Retina (tissue), 1 donor: ENCODE data around the gene NTSR2.

Experiments used
- DNase-seq: peaks from one replicate; pipeline ENCODE4 v3.0.0-alpha.2; 2016

Gene NTSR2

DNA sequence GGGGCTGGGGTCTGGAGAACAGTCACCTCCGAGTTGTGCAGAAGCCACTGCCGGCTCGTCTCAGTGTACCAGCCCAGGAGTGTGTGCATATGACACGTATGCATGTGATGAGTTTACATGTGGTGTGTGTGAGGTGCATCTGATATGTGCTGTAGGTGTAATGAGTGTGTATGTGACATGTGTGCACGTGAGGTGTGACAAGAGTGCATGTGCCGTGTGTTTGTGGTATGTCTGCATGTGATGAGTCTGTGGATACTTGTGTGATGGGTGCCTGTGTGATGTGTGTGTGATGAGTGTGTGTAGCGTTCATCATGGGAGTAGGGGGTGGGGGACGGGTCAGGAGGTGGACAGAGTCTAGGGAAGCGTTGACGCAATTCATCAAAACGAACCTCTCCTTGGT lies 12.8 kb downstream of the NTSR2 start:
- DNase-seq, result no peak

DNA sequence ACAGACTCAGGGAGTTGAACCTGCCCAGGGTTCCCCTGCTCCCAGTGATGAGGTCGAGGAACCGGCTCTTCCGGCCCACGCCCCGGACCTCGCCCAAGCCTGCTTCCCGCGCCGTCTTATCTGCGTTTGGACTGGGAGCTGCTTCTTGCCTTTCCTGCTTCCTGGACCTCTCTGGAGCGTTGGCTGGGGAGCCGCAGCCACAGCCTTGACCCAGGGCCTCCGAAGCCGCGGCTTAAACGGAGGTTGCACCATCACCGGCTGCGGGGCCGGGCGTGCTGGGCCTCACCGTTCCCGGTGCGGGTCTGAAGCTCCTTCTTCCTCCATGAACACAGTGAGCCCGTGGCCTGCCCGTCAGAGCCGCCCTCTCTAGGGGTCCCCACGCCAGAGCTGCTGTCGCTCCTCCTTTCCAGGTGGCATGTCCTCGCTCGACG lies 13.3 kb downstream of the NTSR2 start:
- no peak for DNase-seq

DNA sequence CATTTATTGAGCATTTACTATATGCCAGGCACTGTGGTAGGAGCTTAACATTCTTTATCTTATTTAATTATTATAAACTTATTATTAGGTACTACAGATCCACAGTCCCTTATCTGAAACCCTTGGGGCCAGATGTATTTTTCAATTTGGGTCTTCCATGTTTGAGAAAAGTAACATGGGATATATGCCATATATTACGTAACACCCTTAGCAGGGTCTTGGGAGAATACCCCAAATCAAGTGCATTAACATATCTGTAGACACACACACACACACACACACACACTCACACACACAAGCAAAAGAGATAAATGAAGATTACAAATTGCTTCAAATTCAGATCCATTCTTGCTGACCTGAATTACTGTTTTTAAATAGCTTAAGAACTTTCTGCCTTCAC lies 13.7 kb downstream of the NTSR2 start:
- DNase-seq, result no peak

DNA sequence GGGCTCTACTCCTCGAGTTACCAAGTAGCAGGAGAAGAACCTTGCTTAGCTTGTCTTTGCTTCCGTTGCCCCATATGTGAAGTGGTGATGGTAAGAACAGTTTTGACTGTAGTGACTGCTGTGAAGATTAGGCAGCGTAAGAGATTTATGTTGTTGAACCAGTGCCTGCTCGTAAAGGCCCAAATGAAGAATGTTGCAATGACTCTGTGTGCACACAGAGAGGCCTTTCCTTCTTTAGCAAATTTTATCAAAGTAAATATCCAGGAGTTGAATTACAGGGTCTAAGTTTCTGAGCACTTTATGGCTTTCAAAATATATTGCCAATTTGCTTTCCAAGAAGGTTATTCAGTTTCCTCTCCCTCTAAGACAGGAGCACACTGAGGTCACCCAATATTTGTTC lies 14.5 kb downstream of the NTSR2 start:
- DNase-seq, result no peak

DNA sequence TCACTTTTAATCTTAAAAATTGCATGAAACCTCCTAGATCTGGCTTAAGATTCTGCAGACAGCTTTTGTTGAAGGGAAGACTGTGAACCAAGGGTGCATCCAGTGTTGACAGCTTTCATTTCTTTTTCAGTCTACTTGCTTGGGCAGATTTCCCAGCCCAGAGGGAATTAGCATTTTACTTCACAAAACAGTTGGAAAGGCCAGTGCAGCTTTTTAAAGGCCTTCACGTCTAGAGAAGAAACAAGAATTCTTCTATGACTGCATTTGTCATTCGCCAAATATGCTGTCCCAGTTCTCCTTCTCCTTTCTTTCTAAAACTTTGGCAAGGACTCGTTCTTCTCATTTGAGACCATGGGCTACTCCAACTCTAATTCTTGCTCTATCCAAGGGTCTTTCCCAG lies 17.4 kb downstream of the NTSR2 start:
- DNase-seq, result no peak

DNA sequence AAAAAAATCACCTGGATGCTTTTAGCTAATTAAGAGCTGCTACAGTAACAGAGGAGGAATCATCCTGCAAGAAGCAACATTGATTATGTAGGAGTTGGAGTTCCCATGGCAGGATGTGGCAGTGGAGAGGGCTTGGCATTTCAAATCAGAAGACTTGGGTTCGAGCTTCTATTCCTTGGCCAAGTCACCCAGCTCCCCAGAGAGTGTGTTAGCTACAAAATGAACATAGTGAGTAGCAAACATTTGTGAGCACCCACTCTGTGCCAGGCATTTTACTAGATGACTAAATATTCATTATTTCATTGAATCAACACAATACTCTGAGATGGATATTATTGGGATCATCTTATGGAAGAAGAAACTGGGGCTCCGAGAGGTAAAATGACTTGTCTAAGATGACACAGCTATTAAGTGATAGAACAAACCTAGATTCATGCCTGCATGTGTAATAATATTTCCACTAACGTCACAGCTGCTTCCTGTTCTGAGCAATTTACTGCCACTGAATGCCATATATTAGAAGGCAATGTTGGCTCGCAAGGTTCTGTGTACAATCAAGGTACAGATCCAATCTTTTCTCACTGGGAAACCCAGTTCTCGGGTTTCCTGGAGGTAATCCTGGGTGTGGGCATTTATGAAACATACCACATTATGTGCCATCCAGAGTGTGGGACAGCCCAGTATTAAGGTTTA lies 18.0 kb downstream of the NTSR2 start:
- no peak for DNase-seq

DNA sequence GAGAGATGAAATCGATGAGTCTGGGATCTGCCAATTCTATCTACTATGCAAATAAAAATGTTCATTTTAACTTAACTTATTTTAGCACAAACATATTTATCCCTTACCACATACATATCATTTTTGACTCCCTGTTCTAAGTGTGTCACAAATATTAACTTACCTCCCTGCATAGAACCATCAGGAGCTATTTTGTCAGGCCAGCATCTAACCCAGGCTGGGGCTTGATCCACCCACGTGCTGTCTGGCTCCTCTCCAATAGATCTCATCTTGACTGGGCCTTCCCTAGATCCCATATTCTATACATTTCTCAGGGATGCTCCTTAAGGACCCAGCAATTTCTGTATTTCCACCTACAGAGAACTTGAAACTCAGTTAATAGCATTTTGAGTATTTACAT lies 20.9 kb downstream of the NTSR2 start:
- DNase-seq, result no peak

DNA sequence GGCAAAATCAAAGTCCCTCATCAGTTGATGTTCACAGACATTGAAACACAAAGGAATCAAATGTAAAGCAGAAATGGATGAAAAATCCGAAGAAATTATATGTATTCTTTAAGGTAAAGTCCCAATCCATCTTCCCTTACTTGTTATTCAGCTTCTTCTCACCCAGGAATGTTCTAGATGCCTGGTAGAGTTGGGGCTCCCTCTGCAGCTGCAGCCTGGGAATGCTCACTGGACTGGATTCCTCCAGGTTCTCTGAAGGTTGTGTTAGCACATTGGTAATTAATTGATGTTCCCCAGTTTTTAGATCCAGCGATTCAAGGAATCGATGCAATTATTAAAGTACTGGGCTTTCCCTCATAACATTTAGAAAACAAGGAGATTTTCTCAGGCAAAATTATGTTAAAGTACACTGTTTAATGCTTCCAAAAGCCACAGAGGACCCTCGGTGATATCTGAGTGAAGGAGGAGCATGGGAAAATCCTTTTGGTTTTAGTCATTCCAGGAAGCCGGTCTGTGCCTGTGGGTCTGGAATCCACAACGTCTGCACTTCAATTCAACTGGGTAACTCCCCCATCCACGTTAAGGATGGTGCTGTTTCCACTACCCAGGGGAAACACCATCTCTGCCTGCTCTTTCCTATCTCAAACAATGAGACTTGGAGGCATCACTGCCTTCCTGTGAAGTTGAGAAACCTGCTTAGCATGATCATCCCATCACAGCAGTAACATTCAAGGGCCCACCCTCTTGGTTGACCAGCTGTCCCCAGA lies 22.0 kb downstream of the NTSR2 start:
- DNase-seq, result no peak

DNA sequence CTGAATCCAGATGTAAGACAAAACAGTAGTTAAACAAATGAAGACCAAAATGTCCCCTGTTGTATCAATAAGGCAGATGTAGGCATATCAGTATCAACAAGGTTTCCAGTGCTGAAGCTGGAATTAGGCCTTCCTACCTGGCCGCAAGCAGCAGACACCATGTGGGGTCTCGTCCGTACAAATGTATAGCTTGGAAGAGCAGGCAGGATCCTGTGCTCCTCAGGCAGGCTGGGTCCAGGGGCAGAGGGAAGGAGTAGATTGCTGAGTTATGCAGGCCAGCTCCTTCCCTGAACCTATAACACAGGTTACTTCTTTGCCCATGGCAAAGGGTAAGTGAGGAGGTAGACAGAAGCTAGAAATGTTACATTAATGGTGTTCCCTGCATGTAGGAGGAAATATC lies 23.5 kb downstream of the NTSR2 start:
- DNase-seq, result no peak

DNA sequence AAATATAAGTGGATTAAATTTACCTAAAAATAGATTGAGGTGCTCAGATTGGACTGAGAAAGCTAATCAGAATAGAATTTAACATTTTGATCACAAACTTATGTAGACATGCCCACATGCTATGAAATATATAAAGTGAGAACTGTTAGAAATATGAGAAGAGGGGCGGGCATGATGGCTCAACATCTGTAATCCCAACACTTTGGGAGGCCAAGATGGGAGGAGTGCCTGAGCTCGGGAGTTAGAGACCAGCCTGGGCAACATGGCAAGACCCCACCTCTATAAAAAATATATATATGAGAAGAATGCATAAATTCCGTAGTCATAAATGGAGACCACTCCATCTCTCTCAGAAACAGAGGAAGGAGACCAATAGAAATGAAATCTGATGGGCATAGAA lies 25.7 kb downstream of the NTSR2 start:
- no peak for DNase-seq

DNA sequence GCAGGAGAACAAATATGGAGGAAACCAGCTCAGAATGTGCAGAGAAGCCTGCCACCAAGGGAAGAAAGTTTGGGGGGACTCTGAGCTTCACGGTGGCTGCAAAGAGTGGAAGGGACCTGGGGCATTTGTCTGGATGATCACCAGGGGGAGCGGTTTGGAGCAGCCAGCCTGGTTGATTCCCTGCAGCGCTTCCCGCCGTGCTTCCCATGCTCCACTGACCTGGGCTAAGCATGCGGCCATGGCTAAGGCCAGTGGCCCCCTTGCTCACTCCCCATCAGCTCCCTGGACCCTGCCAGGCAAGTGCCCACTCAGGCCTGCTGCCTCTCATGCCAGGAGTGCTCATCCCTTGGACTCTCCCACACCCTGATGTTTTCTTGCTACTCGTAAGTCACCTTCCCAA lies 27.0 kb downstream of the NTSR2 start:
- DNase-seq, result no peak

DNA sequence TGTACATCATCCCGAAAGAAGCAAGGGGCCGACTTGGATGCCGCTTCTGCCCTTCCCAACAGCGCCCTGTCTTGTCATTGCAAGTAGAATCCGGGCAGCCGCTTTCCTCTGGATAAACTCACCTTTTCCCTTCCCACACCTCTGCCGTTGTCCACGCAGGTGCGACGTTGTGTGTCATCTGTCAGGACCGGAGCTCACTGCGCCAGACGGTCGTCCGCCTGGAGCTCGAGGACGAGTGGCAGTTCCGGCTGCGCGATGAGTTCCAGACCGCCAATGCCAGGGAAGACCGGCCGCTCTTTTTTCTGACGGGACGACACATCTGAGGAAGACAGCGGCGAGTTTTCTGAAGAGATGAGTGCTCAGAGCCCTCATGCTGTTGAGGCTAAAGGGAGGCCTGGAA lies 29.9 kb downstream of the NTSR2 start:
- DNase-seq, result no peak

DNA sequence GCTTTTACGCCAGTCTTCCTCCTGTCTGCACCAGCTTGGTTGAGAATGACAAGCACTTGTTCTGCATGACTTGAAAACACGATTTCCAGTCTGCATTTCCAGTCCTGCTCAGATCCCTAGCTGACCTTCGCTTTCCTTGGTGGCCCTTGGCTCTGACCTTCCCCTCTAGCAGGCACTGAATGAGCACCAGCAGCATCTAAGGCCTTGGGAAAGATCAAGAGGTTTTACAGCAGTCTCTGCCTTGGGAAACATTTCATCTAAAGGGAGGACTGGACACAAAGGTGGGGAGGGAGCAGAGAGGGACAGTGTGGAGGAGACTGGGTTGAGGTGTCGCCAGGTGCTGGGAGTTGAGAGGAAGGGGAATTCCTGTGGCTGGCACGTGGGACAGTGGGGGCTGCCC lies 30.5 kb downstream of the NTSR2 start:
- DNase-seq, result no peak

DNA sequence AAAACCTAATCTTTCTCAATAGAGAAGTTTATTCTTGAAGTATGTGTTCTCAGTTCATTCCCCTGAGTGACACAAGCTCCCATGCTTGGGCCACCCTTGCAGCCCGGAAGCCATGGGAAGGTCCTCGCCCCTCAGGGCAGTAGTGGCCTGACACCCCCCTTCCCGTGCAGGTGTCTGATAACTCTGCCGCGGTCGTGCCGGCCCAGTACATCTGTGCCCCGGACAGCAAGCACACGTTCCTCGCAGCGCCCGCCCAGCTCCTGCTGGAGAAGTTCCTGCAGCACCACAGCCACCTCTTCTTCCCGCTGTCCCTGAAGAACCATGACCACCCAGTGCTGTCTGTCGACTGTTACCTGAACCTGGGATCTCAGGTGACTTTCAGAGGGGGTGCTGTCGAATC lies 32.4 kb downstream of the NTSR2 start:
- no peak for DNase-seq

DNA sequence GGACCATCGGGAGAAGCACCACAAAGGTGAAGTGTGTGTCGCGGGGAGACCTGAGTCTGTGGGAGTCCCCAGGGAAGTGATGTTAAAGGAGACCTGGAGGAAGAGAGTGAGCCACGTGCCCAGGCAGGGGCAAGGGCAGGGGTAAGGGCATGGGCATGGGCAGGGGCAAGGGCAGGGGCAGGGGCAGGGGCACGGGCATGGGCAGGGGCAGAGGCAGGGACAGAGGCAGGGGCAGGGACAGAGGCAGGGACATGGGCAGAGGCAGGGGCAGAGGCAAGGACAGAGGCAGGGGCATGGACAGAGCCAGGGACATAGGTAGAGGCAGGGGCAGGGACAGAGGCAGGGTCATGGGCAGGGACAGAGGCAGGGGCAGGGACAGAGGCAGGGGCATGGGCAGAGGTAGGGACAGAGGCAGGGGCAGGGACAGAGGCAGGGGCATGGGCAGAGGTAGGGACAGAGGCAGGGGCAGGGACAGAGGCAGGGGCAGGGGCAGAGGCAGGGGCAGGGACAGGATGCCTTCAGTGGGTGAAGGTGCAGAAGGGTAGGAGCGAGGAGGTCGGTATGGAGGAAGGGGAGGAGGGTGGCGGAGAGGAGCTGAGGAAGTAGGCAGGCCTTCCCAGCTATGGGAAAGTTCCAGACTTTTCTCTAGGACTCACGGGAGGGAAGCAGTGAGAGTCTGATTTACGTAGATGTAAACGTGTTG lies 33.3 kb downstream of the NTSR2 start:
- DNase-seq, result no peak

DNA sequence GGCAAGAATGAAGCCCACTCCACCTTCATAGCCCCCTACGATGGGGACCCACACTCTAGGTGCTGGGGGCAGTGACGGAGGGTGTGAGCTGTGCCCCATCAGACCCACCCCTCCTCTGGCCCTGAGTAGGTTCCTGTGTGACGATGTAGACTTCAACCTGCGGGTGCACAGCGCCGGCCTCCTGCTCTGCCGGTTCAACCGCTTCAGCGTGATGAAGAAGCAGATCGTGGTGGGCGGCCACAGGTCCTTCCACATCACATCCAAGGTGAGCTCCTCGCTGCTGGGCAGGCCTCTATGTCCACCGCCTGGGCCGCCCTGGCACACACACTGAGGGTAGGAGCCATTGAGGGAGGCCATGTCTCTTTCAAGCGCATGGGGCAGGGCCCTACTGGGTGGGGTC lies 34.9 kb downstream of the NTSR2 start:
- DNase-seq, result no peak

DNA sequence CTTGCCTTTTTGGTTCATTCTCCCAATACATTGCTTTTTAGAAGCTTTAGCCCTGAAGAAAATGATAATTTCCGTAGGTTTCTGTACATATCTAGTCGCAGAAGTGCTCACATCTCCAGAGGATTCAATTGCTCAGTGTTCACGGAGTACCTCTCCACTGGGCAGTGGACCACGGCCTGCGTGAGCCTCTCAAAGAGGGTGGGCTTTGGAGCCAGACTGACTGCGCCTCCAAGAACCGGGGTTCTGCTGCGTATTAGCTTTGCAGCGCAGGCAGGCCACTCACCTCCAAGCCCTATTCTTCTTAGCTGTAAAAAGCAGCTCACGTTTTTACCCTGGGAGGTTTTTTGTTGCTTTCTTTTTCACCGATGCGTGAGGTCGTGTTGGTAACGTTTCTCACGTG lies 35.4 kb downstream of the NTSR2 start:
- no peak for DNase-seq

DNA sequence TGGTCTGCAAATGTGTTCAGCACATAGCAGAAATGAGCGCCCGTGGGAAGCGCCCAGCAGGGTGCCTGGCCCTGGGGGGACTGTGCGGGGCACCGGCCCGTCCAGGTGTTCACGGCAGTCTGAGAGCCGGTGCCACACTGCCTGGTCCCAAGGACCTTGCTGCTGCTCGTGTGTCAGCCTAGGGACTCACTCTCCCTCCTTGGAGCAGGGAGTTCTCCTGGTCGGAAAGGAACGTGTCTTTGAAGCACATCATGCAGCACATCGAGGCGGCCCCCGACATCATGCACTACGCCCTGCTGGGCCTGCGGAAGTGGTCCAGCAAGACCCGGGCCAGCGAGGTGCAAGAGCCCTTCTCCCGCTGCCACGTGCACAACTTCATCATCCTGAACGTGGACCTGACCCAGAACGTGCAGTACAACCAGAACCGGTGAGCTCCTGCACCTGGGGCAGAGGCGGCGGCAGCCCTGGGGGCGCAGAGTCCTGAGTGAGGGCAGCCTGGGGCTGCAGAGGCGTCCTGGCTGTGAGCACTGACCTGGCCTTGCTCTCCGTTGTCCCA lies 36.0 kb downstream of the NTSR2 start:
- no peak for DNase-seq

DNA sequence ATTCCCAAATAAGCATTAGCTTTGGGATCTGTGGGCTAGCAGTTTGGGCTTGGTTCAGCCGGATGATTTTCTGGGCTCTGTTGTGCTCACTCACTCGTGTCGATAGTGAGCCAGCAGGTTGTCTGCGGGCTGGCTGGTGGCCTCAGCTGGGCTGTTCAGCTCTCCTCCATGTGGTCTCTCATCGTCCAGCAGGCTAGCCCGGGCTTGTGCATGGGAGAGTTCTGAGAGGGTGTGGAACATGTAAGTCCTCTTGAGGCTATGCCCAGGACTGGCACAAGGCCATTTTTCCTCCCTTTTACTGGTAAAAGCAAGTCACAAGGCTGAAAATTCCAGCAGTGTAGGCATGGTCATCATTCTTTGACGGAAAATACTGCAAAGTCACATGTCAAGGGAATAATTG lies 38.5 kb downstream of the NTSR2 start:
- no peak for DNase-seq

DNA sequence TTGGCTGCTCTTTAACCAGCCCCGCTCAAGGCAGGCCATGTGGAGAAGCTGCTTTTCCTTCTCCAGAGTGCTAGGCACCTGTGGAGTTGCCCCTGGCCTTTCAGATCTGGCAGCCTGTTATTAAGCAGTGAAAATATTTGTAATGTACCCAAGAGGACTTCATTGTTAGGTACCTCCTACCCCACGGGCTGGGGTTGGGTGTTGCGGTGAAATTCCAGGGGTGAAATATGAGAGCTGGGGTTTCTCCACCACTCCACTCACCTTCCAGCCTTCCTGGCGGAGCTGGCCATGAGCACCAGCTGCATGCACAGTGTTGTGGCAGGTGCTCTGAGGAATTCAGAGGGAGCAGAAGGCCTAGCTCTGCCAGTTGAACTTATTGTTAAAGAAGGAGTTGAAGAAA lies 39.1 kb downstream of the NTSR2 start:
- no peak for DNase-seq

DNA sequence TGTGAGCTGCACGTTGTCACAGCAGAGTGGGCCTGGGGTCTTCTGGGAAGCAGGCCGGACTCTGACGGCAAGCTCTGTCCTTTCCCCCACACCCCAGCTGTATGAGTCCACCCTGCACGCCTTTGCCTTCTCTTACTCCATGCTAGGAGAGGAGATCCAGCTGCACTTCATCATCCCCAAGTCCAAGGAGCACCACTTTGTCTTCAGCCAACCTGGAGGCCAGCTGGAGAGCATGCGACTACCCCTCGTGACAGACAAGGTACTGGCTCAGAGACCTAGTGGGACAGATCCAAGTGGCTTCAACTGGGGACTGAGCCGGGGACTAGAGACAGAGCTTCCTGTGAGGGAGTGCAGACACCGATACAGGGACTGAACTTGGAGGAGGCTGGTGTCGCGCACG lies 40.1 kb downstream of the NTSR2 start:
- DNase-seq, result no peak

DNA sequence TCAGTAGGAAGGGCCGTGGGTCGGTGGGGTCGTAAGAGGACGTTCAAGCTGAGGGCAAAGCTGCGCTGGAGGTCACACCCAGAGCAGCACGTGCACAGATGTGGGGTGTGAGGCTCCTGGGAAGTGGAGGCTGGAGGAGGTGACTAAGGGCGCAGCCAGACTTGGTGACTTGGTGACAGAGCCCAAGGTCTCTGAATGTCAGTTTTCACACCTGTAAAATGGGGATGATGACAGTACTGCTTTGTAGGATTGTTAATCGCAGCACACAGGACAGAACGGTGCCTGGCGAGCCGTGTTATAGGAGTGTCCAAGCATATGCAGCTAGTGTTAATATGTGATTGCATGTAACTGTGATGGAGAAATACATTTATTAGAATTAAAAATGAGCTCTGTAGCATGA lies 40.8 kb downstream of the NTSR2 start:
- no peak for DNase-seq

DNA sequence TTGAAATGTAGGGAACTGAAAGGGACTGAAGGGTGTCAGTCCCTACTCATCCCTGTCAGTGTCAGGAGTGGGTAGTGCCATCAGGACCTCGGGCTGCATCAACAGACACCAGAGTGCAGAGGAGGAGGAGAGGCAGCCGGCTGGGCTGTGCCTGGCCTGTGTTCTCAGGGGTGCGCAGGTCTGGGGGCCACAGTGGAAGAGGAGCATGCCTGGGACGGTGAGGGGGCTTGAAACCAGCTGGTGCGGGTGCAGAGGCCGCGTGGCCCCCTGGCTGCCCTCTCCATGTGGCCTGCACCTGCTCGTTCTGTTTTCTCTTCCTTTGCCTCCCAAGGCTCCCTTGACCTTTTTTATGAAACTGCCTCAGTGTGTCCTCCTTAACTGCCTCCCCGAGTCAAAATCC lies 41.3 kb downstream of the NTSR2 start:
- no peak for DNase-seq

DNA sequence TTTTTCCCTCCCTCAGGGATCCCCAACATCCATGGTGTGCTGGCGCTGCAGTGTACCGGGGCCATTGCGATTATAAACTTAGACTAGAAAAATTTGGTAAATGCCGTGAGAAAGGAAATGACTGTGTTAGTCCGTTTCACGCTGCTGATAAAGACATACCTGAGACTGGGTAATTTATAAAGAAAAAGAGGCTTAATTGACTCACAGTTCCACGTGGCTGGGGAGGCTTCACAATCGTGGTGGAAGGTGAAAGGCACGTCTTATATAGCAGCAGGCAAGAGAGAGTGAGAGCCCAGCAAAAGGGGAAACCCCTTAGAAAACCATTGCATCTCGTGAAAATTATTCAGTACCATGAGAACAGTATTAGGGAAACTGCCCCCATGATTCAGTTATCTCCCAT lies 44.3 kb downstream of the NTSR2 start:
- no peak for DNase-seq
